HG02798 (cell line): ENCODE data around the gene CTBP2.
"Not testable (repeated sequence)": the region's sequence is repeated elsewhere in the genome, so short reads cannot be mapped to it uniquely, and the experiment has no call there.

ENCODE experiments used
- ATAC-seq: cut with Tn5 transposase; IDR thresholded peaks from one replicate; pipeline ENCODE4 v1.9.1; 2021; ENCODE audit warnings: mild to moderate bottlenecking; ENCODE audit not compliant: unreplicated experiment, poor library complexity

The CTBP2 gene

DNA sequence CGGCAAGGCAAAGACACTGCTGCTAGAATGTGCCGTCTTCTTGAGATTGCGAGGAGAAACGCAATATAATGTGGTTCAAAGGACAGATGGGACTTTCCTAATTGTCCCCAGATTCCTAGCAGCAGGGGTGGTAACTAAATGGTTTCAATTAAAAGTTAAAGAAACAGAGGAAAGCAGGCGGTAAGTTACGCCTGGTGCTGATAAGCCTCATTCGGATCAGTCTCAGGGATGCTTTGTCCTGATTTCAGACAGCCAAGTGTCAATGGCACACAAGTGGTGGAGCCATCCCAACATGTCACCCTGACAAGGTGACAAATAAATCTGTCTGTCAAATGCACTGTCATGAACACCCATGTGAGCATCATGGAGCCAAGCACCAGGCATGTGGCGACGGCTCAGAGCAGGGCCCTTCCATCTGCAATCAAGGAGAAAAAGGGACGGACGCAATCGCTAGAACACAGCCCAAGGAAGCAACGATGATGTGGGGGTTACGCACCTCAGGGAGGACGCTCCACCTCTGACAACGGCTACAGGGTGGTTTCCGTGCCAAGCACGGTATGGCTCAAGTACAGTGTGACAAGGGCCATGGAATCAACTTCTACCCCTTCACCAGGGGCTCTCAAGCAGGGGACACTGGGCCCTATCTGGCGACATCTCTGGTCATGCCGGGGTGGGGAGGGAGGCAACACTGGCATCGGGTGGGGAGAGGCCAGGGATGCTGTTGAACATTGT is 66.2 kb downstream of the CTBP2 start:
- ATAC-seq, result no peak

- no peak for ATAC-seq
Observed at GRCh38 chr10:125093199-125093973, 67.0 kb downstream of the CTBP2 start.

- ATAC-seq, result no peak
Observed at GRCh38 chr10:125092564-125093031, 67.8 kb downstream of the CTBP2 start.

GRCh38 chr10:125091891-125092290 is 68.5 kb downstream of the CTBP2 start:
- no peak for ATAC-seq

DNA sequence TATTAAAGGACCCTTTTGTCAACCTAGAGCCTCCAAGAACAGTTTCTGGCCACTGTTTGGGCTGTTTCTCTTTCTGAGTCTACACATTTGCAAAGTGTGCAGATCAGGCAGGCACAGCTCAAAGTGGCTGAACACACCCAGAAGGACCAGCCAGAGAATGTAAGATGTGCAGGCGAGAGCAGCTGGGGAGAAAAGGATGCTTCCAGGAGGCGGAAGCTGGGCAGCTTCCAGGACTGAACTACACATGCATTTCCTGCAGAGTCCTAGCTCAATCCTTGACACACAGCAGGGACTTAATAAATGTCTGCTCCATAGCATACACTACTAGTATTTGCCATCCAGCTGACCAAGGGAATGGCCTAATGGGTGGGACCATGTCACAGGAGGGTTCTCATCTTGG is 70.9 kb downstream of the CTBP2 start:
- no peak for ATAC-seq

- no peak for ATAC-seq
Observed at GRCh38 chr10:125087897-125088215, 72.5 kb downstream of the CTBP2 start.

- no peak for ATAC-seq
Observed at GRCh38 chr10:125087191-125087896, 73.0 kb downstream of the CTBP2 start.

GRCh38 chr10:125086691-125087090 is 73.7 kb downstream of the CTBP2 start:
- ATAC-seq, result no peak

DNA sequence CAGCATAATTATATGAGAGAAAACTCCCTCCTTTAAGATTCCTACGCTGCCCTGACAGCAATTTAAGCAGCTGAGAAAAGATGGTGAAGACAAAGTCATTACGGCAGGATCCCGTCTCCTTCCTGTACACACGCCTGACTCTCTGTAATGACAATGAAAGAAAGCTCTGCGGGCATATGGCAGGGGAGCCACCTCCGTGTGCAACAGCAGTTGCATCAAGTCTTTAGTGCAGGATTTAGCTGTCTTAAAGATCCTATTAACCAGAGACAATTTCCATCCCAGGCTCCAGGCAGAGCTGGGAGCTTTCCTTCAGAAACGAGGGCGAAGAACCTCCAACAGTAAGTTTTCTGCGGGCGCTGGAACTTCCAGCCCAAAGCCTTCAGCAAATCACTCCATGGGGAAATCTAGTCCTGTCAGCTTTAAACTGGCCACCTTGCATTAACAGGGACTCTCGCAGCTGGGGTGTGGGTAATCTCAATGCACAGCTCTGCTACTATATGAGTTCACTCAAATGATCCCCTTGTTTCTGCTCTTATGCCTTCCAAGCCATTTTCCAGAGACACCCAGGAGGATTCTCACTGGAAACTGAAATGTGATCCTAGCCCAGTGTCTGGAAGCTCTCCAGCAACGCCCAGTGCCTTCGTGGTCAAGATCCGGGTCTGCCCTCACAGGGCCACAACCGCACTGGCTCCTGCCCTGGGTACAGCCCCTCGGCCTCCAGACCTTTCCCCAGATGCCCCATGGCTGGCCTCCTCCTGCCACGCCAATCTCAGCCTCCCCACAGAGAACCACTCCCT is 74.9 kb downstream of the CTBP2 start:
- ATAC-seq, result no peak

DNA sequence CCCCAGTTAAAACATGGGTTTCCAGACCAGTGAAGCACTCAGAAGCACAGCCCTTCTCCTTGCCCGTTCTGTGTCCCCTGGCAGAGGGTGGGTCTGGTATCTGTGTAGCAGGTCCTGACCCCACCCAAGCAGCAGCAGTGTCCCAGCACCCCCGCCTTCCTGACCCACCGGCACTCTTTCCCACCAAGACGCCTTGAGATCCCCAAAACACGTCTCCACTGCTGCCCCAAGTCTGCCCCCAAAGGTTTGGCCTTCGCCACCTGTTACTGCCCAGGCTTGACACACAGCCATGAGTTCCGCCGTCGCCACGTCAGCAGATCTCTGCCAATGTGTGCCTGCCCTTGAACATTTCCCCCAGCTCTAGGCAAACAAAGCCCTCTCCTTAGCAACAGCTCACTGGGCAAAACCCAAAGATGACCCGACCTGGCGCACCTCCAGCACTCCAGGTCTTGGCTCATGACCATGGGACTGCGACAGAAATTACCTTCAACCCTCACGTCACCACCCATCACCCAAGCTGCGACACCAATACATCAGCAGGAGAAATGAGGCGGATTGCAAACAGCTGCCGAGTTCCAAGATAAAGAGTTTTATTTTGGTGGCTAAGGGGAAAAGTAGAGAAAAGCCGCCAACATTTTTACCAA is 75.6 kb downstream of the CTBP2 start:
- no peak for ATAC-seq

GRCh38 chr10:125084191-125084613 is 76.2 kb downstream of the CTBP2 start:
- ATAC-seq, result no peak

- ATAC-seq, result no peak
Observed at GRCh38 chr10:125083576-125083920, 76.8 kb downstream of the CTBP2 start.

DNA sequence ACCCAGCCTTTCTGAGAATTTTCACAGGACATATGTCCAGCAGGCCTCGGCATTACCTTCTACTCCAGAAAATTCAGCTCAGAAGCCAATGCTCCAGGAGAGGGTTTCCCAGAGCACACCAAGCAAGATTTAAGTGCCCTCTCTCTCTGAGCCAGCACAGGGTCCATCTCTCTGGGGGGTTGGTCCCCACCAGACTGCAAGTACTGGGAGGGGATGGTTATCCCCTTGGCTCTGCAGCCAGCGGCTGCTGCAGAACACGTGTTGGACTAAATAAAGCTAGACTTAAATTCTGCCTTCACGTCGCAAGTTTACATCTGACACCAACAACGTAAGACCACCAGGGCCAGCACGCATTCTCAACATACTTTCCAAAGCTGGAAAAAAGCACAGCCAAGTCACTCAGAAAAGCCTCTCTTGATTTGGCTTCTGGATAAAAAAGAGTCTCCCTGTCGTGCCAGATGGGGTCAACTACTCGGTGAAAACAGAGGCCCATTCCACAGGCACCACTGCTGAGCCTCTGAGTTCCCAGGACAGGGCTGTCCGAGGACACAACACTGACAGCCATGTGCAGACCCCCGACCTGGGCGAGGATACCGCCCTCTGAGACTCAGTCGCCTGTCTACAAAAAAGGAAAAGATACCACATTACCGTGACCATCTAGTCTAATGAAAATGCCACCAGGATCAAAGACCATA is 77.3 kb downstream of the CTBP2 start:
- ATAC-seq, result no peak

DNA sequence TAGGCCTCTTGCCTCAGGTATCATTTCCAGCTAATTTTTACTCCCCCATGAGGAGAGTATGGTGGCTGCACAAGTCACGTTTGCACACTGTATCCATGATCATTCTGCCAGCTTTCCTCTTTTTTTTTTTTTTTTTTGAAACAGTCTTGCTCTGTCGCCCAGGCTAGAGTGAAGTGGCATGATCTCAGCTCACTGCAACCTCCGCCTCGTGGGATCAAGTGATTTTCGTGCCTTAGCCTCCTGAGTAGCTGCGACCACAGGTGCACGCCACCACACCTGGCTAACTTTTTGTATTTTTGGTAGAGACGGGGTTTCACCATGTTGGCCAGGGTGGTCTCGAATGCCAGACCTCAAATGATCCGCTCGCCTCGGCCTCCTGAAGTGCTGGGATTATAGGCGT is 77.9 kb downstream of the CTBP2 start:
- ATAC-seq, result not testable (repeated sequence)

GRCh38 chr10:125081931-125082330 is 78.4 kb downstream of the CTBP2 start:
- no peak for ATAC-seq

GRCh38 chr10:125080984-125081383 is 79.4 kb downstream of the CTBP2 start:
- no peak for ATAC-seq

- no peak for ATAC-seq
Observed at GRCh38 chr10:125080296-125080695, 80.1 kb downstream of the CTBP2 start.

GRCh38 chr10:125079091-125079600 is 81.2 kb downstream of the CTBP2 start:
- no peak for ATAC-seq

- ATAC-seq, result no peak
Observed at GRCh38 chr10:125076891-125077541, 83.3 kb downstream of the CTBP2 start.
